Adrenal gland (tissue), 5 donors: ENCODE data around the gene ITPR1.

Experiments
- POLR2A ChIP-seq, 2 donors: fragments of 450-650 bp; IDR thresholded peaks; one replicate each; pipeline ENCODE4 v1.6.1; 2017; ENCODE audit warnings: antibody characterized with exemption in 2 of 2, mild to moderate bottlenecking in 2 of 2, moderate library complexity in 1 of 2
- TF ChIP-seq, protein P1 (sequence below), 6 experiments: fragments of 450-650 bp in 4 of 6; fragments of 200-600 bp in 2 of 6; sonication (generic) in 1 of 6; IDR thresholded peaks; 1 replicate in 5 of 6; 2 replicates in 1 of 6; pipeline versions ENCODE4 v1.5.1 to v1.8.0; 2016 to 2021; ENCODE audit warnings: antibody characterized with exemption in 6 of 6, mild to moderate bottlenecking in 2 of 6, moderate library complexity in 1 of 6
- donor health status: DM: no; HTN: no; CAD: no.

DNA sequence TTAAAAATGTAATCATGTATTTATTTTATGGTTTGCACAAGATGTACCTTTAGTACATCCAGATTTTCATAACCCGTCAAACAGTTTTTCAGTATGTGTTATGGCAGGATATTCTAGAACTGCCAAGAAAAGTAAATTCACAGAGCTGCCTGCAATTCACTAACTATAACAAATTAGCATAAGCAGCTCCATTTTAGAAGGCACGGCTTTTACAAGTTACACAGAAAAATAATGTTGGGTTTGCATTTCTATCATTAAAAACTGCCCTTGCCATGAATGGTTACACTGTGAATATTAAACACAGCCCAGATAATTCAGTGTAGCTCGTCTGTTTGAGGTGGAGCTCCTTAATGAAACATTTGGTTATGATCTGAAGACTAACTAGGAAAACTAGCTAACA, 391.7 kb downstream of the ITPR1 start:
- no peak for TF ChIP-seq POLR2A (IDR thresholded peaks at IDR 0.05)
- TF ChIP-seq, protein P1, sequence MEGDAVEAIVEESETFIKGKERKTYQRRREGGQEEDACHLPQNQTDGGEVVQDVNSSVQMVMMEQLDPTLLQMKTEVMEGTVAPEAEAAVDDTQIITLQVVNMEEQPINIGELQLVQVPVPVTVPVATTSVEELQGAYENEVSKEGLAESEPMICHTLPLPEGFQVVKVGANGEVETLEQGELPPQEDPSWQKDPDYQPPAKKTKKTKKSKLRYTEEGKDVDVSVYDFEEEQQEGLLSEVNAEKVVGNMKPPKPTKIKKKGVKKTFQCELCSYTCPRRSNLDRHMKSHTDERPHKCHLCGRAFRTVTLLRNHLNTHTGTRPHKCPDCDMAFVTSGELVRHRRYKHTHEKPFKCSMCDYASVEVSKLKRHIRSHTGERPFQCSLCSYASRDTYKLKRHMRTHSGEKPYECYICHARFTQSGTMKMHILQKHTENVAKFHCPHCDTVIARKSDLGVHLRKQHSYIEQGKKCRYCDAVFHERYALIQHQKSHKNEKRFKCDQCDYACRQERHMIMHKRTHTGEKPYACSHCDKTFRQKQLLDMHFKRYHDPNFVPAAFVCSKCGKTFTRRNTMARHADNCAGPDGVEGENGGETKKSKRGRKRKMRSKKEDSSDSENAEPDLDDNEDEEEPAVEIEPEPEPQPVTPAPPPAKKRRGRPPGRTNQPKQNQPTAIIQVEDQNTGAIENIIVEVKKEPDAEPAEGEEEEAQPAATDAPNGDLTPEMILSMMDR (IDR thresholded peaks at IDR 0.05) = no peak
